Fibroblast of the aortic adventitia (primary cell): ENCODE measurements around the gene CHAF1B. TPM values are rescaled to one million over a fixed set of nuclear protein-coding genes. Genes with fewer than 3 reads are reported as not detected.
A peak's percentile ranks its signal among the peaks of the same experiment; 100 is the strongest.

ENCODE experiments used
- DNase-seq: peaks from one replicate; pipeline ENCODE4 v3.0.0-alpha.2; 2010; ENCODE audit warnings: low read depth
- H3K4me3 ChIP-seq: 2 replicates; pipeline ENCODE4 v1.5.1; 2011; ENCODE audit warnings: low read depth, mild to moderate bottlenecking, control low read depth, low read length, moderate library complexity
- CTCF ChIP-seq: IDR thresholded peaks from 2 replicates; pipeline ENCODE4 v1.5.1; 2011; ENCODE audit warnings: mild to moderate bottlenecking, low read length, control low read depth, inconsistent platforms; ENCODE audit not compliant: insufficient read depth
- small RNA-seq: library from RNA; depleted of rRNA; stranded (forward); fragments of <200 nt; gene quantifications from one replicate; pipeline ENCODE3, GENCODE V24; 2012
- total RNA-seq: library from RNA; depleted of rRNA; stranded (reverse); fragments of >200 nt; gene quantifications from 2 replicates; pipeline ENCODE4 v1.2.3, GENCODE V29; 2012; ENCODE audit warnings: low replicate concordance

Gene CHAF1B
- total RNA-seq, 1 donor, result 7.8 TPM

GRCh38 chr21:36465478-36465877, 80.3 kb downstream of the CHAF1B start:
- TF ChIP-seq CTCF, result no peak
- no peak overlapping the region for H3K4me3 ChIP-seq
- no peak for DNase-seq

GRCh38 chr21:36466061-36466511, 80.9 kb downstream of the CHAF1B start:
- DNase-seq, result peak; percentile 63
- TF ChIP-seq CTCF, result no peak
- no peak overlapping the region for H3K4me3 ChIP-seq

Small RNA genes lying within 50 kb of the gene (small RNA-seq; reads per million reads assigned to genes)
- gene ATP5MFP1, result not detected

Other genes starting within 250 kb of the CHAF1B start
- 2.6 and 25.8 TPM in 2 replicates for gene DOP1B, start 228.6 kb upstream of the CHAF1B start, total RNA-seq
- 19.5 and 38.1 TPM in 2 replicates for gene MORC3, start 65.2 kb upstream of the CHAF1B start, total RNA-seq
- gene CLDN14, start 94.7 kb downstream of the CHAF1B start, total RNA-seq, result 0.27 and 0.57 TPM in 2 replicates